ENCODE results near the gene DNAH9.

The DNAH9 gene

DNA sequence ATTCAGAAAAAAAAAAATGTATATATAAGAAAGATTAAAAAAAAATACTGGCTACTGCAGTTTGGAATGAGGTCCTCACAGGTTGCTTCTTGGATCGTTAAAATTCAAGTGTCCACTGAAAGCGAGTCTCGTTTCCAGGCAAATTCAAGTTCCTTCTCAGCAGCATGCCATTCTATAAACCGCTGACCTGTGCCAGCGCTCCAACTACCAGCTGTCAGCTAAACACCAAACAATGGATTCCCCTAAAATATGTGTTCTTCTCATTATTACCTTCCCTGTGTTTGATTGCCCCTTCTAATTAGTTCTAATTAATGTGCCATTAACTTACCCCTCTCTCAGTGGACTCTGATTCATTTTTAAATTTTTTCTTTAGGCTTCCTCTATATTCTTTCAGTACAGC is 92.4 kb downstream of the DNAH9 start:
- DNase-seq, result no peak

DNA sequence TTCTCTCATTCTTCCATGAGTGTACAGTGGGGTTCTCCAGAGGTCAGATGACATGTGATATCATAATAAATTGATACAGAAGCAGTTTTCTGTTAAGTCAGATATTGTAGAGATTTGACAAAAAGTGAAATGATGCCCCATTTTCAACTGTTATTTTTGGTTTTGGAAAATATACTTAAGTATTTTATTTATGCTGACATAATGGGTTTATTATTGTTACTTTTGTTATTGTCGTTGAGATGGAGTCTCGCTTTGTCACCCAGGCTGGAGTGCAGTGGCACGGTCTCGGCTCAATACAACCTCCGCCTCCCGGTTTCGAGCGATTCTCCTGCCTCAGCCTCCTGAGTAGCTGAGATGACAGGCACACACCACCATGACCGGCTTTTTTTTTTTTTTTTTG is 94.4 kb downstream of the DNAH9 start:
- DNase-seq, result no peak

DNA sequence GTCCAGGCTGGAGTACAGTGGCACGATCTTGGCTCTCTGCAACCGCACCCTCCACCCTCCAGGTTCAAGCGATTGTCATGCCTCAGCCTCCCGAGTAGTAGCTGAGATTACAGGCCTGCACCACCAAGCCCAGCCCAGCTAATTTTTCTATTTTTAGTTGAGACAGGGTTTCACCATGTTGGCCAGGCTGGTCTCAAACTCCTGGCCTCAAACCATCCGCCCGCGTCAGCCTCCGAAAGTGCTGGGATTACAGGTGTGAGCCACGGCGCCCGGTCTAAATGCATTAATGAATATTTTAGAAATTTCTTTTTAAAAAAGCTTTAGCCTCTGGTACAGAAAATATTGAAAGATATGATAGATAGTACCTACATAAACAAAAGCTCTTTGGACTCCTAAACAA is 95.0 kb downstream of the DNAH9 start:
- no peak for DNase-seq

DNA sequence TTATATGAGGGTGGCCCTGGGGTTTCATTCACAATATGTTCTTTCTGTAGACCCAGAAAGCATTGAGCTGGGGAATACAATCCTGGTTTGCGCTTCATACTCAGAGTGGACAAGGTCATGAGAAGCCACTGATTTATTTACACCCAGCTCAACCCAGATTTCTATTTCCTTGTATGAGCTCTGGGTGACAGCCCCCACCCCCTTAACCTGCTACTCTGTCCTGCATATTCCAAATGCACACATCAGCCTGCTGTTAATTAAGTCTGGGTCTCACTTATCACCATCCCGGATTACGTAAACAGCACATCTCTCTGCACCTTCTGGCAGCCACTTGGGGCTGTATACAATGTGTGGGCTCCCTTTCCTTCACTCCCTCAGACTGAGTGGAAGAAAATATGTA is 102.4 kb downstream of the DNAH9 start:
- no peak for DNase-seq

DNA sequence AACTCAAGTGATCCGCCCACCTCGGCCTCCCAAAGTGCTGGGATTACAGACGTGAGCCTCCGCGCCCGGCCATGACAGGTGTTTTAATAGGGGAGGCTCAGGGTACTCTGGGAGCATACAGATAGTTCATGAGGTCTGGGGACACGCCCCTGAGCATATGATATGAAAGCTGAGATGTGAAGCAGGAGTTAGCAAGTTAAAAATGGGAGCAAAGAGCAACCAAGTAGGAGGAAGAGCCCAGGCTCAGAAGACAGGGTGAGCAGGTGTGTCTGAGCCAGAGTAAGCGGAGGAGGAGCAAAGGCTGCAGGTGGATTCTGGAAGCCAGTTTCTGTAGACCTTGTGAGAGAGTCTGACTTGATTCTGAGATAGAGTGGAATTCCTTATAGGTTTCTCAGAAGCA is 103.6 kb downstream of the DNAH9 start:
- DNase-seq, result no peak

DNA sequence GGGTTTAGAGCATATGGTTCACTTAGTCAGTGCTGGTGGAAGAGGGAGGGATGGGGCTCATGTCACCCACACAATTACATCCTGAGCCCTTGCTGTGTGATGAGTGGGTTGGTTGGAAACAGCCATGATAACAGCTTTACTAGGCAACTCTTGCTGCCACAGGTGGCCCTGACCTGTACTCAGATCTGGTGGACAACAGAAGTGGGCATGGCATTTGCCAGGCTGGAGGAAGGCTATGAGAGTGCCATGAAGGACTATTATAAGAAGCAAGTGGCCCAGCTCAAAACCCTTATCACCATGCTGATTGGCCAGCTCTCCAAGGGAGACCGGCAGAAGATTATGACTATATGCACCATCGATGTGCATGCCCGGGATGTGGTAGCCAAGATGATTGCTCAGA is 105.8 kb downstream of the DNAH9 start:
- no peak for DNase-seq

DNA sequence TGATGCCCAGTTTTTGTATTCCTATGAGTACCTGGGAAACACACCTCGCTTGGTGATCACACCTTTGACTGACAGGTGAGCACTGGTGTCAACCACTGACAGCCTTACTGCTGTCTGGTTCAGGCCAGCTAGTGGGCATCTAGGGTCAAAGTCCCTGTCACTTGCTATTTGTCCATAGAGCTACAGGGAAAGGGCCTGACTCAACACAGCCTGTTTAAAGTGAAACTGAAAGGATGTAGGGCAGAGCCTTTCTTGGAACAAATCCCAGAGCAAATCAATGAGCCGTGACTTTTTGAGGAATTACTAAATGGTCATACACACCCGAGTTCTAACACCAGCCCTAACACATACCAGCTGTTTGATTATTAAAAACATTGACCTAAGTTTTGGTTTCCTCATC is 106.8 kb downstream of the DNAH9 start:
- no peak for DNase-seq

DNA sequence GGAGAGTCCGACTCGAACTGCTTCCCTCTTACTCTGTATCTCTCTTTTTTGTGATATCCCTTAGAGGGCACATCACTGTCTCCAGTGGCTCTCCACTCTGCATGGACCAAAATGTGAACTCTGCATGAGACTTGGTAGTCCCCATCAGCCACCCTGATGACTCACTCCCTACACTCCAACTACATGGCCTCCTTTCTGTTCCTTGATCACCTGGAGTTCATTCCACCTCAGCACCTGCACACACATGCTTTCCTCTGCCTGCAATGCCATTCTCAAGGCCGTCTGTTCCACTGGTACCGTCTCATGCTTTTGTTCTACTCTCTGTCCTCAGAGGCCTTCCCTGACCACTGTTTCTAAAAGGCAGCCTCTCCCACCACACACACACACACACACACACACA is 109.3 kb downstream of the DNAH9 start:
- no peak for DNase-seq

DNA sequence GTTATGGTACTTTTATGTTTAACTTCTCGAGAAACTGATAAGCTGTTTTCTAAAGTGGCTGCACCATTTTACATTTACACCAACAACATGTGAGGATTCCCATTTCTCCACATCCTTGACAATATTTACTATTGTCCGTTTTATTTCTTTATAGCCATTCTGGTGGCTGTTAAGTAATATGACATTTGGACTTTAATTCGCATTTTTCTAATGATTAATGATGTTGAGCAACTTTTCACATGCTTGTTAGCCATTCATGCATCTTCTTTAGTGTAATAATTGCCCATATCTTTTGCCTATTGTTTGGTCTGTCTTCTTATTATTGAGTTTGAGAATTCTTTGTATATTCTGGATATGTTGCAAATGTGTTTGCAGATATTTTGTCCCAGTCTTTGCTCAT is 114.2 kb downstream of the DNAH9 start:
- no peak for DNase-seq

DNA sequence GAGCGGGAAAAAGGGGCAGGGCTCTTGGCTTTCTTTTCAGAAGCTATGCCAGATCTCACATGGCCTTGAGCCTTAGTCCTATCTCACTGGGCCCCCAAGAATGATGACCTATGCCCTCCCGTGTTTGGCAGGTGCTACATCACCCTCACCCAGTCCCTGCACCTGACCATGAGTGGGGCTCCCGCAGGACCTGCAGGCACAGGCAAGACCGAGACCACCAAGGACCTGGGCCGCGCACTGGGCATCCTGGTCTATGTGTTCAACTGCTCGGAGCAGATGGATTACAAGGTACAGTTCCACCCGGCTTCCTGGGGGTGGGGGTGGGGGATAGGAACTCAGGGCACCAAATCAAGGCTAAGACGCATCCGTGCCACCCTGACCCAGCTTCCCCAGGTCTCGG is 120.9 kb downstream of the DNAH9 start:
- no peak for DNase-seq

DNA sequence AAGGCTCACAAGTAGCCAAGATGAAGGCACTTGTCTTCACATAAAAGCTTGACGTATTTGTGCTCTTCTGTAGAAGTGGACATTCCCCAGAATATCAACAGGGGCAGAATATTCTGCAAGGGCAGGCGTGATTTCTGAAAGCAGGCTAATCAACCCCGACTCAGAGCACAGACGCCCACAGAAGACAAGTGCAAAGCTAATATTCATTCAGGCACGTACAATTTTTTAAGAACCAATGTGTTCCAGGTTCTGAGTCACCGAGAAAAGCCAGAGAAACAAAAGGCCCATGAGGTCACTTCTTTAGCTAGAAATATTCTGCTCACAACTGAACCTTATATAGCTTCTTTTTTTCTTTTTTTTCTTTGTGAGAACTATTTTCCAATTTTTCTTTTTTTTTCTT is 121.6 kb downstream of the DNAH9 start:
- no peak for DNase-seq

DNA sequence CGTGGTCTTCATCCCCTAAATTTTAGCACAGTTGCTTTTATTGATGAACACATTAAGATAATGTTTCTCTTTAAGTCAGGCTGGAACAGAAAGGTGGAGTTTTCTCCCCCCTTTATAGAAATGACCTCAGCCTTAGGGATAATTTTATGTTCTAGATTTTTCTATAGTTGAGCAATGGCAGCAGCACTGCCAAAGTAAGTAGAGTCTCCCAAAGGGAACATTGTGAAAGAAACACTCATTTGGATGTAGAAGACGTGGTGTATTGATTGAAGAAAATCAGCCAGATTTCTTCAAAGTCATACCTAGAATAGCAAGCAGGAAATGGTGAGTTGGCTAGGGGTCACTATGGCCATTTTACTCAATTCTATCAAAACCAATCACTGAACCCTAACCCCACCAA is 122.5 kb downstream of the DNAH9 start:
- no peak for DNase-seq

DNA sequence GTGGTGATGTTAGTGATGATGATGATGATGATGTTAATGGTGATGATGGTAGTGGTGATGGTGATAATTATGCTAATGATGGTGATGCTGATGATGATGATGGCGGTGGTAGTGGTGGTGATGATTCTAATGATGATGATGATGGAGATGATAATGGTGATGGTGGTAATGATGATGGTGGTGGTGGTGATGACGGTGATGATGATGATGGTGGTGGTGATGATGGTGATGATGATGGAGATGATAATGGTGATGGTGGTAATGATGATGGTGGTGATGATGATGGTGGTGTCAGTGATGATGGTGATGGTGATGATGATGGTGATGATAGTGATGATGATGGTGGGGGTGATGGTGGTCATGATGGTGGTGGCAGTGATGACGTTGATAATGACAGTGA is 132.5 kb downstream of the DNAH9 start:
- DNase-seq, result no peak

DNA sequence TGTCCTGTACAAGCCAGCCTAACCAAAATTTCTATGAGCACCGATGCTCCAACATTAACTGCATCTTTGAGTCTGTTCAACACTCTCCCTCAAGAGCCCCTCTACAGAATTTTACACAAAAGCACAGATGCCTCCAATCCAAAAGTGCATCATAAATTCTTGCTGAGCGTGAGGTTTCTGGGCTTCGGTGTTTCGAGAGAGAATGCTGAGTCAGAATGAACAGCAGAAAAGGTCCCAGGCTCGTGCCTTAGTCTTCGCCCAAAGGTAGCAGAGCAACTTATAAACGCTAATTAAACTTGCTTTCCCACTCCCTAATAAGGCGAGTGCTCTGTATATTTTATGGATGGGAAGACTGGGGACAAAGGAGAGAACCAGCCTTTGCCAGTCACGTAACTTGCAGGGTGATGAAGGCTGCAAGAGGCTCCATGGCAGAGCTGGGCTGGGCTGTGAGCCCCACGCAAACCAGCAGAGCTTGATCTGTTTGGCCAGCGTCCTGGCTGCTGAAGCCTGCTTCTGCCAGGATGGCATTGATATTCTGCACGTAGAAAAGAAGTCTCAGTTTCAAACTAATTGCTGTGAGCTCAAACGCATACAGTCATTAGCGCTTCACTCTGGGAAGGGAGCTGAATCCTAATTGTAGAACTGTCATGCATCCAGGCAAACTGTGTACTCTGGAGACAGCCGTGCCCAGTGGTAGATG is 138.5 kb downstream of the DNAH9 start:
- DNase-seq, result no peak

DNA sequence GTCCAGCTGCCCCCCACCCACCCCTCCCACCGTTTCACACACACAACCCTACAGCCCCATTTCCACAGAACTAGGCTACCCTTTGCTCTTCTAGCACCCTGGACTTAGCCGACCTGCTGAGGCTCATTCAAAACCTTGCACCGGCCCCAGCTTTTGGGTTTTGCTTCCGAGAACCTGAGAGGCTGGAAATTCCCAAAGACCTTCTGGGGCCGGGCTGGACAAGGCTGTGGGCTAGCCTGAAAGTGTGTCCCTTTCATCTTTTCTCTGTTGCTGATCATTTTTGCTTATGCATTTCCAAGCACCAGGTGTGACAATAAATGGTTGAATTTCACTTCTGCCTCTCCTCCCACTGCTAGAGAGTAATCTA is 139.0 kb downstream of the DNAH9 start:
- no peak for DNase-seq

DNA sequence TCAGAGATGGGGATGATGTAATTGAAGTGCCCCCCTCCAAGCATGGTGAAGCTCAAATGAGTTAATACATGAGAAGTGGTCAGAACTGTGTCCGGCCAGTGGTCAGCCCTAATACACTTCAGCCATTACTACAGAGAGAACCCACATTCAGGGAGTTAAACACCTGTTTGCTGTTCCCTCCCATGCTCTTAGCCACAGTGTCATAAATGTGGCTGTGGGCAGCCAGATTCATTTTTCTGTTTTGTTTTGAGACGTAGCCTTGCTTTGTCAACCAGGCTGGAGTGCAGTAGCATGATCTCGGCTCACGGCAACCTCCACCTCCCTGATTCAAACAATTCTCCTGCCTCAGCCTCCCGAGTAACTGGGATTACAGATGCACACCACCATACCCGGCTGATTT is 139.9 kb downstream of the DNAH9 start:
- DNase-seq, result no peak

DNA sequence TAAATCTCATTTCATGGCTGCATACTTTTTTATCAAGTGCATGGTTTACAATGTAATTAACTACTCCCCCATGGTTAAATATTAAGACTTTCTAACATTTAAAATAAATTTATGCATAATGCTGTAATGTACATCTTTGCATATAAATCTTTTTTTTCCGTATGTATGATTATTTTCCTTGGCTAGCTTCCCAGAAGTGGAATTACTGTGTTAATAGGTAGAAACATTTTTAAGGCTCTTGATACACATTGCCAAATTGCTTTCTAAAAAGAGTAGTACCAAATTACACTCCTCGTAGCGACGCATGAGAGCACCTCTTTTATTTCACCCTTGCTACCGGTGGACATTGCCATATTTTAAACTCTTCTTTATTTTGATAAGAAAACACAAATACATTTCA is 141.1 kb downstream of the DNAH9 start:
- DNase-seq, result no peak

DNA sequence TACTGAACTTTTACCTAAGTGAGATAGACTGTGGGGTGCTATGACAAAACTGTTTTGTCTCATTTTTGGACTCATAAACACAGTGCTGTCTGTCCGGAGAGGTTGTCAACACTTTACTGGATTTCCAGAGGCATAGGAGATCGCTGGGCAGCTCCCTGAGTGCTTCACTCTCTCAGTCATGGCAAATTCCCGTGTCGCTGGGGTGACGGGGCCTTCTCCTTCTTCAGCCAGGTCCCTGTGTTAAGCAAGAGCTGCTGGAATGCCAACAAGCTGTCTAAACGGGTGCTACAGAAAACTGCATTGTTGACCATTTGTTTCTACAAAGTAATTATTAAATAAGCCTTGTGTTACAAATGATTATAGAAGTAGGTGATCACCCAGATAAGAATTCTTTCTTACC is 141.6 kb downstream of the DNAH9 start:
- no peak for DNase-seq

DNA sequence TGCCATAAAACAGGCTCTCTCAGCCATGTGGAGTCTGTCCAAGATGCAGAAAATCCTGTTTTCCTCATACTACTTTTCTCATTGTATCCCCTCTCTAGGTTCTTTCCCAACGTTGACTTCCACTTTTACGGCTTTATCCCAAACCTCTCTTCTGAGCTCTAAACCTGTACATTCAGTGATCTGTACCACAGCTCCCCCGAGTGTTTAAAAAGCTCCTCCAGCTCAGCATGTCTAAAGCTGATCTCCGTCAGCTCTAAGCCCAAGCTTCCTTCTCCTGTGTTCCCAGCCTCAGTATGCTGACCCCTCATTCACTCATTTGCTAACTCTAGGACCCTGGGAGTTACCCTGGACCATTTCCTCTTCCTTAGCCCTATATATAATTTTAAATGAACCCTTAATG is 144.6 kb downstream of the DNAH9 start:
- no peak for DNase-seq

DNA sequence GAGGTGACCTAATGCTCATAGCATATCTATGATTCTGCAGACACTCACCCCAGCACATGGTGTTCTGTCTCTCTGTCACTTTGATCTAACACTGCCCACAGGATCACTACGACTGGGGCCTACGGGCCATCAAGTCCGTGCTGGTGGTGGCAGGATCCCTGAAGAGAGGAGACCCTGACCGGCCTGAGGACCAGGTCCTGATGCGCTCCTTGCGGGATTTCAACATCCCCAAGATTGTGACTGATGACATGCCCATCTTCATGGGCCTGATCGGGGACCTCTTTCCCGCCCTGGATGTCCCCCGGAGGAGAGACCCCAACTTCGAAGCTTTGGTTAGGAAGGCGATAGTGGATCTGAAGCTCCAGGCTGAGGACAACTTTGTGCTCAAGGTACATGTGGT is 146.4 kb downstream of the DNAH9 start:
- DNase-seq, result no peak

DNA sequence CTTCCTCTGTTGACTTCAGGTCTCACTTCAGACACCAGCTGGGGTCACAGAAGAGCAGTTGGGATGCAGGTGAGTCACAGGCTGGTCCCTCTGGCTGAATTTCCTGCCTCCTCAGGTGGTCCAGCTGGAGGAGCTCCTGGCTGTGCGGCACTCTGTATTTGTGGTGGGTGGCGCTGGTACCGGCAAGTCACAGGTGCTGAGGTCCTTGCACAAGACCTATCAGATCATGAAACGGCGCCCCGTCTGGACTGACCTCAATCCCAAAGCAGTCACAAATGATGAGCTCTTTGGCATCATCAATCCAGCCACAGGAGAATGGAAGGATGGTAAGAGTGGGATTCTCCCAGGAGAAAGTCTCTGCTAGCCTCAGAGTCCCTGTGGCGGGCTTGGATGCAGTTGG is 149.2 kb downstream of the DNAH9 start:
- DNase-seq, result no peak

DNA sequence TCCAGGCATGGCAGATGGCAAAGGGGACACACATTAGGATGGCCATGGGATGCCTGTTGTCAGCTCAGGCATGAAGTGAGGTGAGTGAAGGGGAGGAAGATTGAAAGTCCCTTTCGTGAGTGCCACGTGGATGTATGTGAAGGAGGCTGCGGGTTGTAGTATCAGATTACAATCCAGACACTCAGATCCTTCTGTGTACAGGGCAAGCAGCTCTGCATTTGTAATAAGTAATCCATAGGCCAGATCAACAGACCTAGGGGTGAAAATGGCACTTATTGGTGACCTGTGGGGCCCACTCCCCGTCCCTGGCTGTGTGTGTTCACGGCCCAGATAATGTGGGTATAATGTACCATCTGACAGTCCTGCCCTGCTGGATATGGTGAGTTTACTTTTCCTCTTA is 159.5 kb downstream of the DNAH9 start:
- DNase-seq, result no peak

DNA sequence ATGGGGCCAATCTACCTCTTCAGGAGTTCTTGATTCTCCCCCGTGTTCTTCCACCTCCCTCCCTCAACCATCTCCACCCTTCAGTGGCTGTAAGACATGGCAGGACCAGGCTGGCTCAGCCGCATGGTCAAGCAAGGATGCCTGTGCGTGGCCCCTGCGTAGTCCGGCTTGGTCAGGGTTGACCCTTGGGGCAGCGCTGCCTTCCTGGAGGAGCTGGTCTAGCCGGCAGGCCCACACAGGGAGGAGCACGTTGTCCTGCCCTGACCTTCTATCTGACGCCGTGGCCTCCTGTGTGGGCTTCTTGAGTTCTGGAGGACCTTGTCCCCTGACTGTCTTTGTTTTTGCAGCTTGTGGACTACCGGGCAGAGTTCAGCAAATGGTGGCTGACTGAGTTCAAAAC is 169.8 kb downstream of the DNAH9 start:
- no peak for DNase-seq

DNA sequence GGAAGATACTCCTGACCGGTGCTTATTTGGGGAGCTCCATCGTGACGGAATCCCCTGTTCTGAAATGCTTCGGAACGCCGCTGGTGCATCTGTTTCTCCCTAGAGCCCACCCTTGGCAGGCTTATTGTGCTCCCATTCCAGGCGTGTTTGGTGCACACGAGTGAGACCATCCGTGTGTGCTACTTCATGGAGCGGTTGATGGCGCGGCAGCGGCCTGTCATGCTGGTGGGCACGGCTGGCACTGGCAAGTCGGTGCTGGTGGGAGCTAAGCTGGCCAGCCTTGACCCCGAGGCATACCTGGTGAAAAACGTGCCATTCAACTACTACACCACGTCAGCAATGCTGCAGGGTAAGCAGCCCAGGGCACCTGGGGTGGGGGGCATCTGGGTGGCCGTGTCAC is 170.7 kb downstream of the DNAH9 start:
- no peak for DNase-seq

DNA sequence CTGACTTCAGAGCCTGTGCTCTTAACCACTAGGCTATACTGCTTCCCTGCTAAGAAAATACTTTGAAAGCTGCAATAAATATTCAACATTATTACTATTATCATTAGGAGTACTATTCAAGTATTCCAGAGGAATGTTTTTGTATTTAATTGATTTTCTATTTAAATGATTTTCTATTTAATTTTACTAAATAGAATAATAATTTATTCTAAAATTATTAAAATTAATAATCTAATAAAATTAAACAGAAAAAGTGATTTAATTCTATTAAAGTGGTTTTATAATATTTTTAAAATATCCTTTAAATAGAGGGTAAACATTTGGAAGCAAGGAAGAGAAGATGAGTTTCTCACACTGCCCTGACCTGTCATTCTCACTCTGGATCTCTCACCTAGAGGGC is 173.8 kb downstream of the DNAH9 start:
- no peak for DNase-seq

DNA sequence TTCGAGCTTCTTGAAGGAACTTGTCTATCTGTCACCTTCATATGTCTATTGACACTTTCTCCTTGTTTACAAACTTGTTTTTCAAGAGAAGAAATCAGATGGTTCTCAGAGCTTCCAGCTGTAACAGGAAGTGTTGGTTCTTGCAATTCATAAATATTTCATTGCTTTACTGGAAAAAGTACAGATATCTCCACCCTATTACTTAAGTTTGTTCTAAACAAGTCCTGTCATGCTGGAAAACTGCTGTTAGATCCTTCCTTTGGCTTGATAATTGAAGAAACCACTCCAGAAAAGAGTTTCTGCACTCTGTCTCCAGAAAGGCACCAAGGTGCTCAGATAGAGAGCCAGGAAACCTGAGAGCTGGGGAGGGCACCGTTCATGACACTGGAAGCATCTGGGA is 181.6 kb downstream of the DNAH9 start:
- no peak for DNase-seq
